ENCODE data around the gene MTAP.

MTAP gene

GRCh38 chr9:21904371-21904770 lies 101.9 kb downstream of the MTAP start:
- H3K9me3 Mint-ChIP-seq = peaks cover 40% of the 10 kb centered on the region
- H3K4me3 Mint-ChIP-seq = no peak overlapping the region
- peaks cover 57% of the 10 kb centered on the region for H3K36me3 Mint-ChIP-seq
- H3K27ac Mint-ChIP-seq = no peak overlapping the region
- H3K27me3 Mint-ChIP-seq = no peaks in the 10 kb centered on the region
- H3K4me1 Mint-ChIP-seq = peaks cover 5% of the 10 kb centered on the region
- no peak for ATAC-seq

DNA sequence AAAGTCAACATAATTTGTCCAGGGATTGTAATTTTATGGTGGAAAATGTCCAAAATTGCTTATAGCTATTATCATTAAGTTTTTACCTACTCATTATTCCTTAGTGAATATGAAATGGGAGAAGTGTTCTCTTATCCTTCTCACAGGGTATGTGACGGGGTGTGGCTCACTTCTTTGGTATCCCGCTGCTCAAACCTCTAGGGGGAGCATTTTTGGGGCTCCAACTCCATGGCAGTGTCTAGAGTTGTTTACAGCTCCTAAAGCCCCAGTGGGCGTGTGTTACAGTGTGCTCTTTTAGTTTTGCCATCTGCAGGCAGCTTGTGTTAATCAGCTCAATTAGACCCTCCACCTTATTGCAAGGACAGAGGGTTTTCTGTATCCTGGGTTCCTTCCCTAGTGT lies 102.3 kb downstream of the MTAP start:
- Mint-ChIP-seq H3K27ac (no peak overlapping the region), H3K27me3 (no peaks in the 10 kb centered on the region), H3K4me3 (no peak overlapping the region), H3K36me3 (peaks cover 56% of the 10 kb centered on the region), H3K9me3 (peaks cover 36% of the 10 kb centered on the region), H3K4me1 (peaks cover 5% of the 10 kb centered on the region)
- no peak for ATAC-seq

DNA sequence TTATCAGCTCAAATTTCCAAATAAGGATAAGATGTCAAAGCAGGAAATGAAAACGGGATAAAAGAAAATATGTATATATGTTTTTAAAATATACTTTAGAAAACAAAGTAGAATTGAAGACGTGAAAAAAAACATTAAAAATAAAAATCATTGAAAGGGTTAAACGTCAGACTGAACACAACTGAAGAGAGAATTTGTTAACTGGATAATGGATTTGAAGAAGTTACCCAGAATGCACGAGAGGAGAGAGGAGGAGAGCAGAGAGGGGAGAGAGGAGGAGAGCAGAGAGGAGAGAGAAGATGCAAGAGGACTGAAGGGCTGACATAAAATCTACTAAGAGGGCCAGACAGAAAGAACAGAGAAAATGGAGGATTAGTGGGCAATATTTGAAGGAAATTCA lies 103.8 kb downstream of the MTAP start:
- Mint-ChIP-seq H3K9me3 (peaks cover 31% of the 10 kb centered on the region), H3K4me1 (no peaks in the 10 kb centered on the region), H3K27ac (no peak overlapping the region), H3K4me3 (no peak overlapping the region), H3K36me3 (peaks cover 58% of the 10 kb centered on the region), H3K27me3 (no peaks in the 10 kb centered on the region)
- no peak for ATAC-seq

DNA sequence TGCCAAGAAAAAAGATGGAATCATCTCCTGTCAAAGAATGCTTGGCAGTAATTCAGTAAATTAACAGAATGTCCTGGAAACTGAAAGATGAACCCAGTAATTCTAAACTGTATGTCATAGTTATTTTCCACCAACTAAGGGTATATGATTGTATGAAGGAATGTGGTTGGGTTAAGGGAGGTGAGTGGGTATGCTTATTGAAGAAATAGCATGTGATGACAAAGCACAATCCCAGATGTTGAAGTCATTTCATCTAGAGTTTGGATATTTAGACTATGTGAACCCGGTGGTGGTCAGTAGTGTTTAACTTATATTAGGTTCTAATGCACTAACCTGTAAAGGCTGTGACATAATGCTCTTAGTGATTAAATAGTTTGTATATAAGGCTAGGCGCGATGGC lies 104.4 kb downstream of the MTAP start:
- Mint-ChIP-seq H3K4me3 (no peak overlapping the region), H3K27me3 (no peaks in the 10 kb centered on the region), H3K9me3 (peaks cover 37% of the 10 kb centered on the region), H3K4me1 (no peaks in the 10 kb centered on the region), H3K27ac (no peak overlapping the region), H3K36me3 (peaks cover 64% of the 10 kb centered on the region)
- no peak for ATAC-seq

DNA sequence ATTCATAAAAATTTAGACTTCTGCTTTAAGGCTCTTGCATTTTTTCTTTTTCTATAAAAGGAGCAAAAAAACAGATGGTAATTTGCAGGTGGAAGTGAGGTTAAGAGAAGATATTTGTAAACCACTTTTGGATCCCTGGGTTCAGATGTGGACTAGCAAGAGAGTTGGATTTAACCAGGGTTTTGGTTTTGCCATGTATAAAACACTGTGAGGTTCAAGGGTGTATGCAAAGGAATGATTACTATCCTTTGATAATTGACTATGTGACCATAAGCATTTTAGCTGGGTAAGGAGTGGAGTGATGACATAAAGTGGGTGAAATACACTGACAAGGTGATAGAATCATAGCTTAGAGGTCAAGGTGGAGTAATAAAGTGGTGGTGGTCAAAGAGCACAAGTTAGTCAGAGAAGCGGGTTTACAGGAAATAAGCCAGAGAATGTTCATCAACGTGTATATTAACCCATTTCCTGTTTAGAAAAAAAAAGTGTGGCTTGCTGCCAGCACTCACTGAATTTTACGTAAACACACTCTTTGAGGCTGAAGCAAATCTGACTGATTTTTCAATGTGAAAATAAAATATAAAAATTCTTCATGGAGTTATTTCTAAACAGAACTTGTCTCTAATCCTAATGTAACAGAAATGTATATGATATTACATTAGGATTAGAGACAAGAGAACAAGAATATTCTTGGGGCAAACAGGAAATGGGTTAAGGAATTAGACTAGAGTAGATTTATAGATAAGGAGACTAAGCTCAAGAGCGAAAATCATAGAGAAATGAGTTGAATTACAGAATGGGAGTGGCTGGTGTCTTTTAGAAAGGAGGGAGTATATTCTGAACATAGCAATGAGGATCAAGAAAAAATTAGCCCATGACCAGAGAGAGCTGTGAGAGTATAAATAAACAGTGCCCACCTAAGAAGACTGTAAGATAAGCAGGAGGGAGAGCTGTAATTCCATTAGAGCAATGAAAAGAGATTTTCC lies 117.2 kb downstream of the MTAP start:
- H3K4me1 Mint-ChIP-seq = peaks cover 18% of the 10 kb centered on the region
- H3K9me3 Mint-ChIP-seq = peaks cover 14% of the 10 kb centered on the region
- no peaks in the 10 kb centered on the region for H3K27me3 Mint-ChIP-seq
- H3K27ac Mint-ChIP-seq = no peak overlapping the region
- H3K4me3 Mint-ChIP-seq = no peak overlapping the region
- H3K36me3 Mint-ChIP-seq = peaks cover 10% of the 10 kb centered on the region
- no peak for ATAC-seq

GRCh38 chr9:21923694-21924093 lies 121.3 kb downstream of the MTAP start:
- Mint-ChIP-seq H3K27ac (no peak overlapping the region), H3K4me1 (peaks cover 15% of the 10 kb centered on the region), H3K36me3 (peaks cover 10% of the 10 kb centered on the region), H3K9me3 (no peaks in the 10 kb centered on the region), H3K4me3 (no peak overlapping the region), H3K27me3 (no peaks in the 10 kb centered on the region)
- no peak for ATAC-seq

GRCh38 chr9:21927752-21928151 lies 125.3 kb downstream of the MTAP start:
- H3K4me3 Mint-ChIP-seq = no peak overlapping the region
- no peaks in the 10 kb centered on the region for H3K9me3 Mint-ChIP-seq
- H3K27ac Mint-ChIP-seq = no peak overlapping the region

DNA sequence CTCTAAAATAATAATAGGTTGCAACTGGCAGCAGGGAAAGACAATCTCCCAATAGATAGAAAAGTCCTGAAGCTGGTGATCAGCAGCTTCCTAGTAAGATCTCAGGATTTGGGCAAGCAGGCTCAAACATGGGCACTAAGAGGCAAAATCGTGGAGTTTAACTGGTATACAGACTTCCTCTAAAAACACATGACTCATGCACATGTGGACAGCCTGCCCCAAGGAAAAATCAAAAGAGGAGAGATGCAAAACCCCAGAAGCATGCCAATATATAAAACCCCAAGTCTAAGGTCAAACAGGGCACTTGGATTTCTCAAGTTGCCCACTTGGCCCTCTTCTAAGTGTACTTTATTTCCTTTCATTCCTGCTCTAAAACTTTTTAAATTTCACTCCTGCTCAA lies 129.0 kb downstream of the MTAP start:
- peaks cover 30% of the 10 kb centered on the region for H3K36me3 Mint-ChIP-seq
- no peak overlapping the region for H3K27ac Mint-ChIP-seq
- H3K4me3 Mint-ChIP-seq = no peak overlapping the region
- no peaks in the 10 kb centered on the region for H3K9me3 Mint-ChIP-seq
- no peaks in the 10 kb centered on the region for H3K27me3 Mint-ChIP-seq
- no peak for ATAC-seq
- H3K4me1 Mint-ChIP-seq = no peaks in the 10 kb centered on the region

More at GRCh38 chr9:21927752-21928151, 125.3 kb downstream of the MTAP start:
- Mint-ChIP-seq H3K4me1 (no peaks in the 10 kb centered on the region), H3K36me3 (peaks cover 33% of the 10 kb centered on the region), H3K27me3 (no peaks in the 10 kb centered on the region)
- no peak for ATAC-seq

- no peaks in the 10 kb centered on the region for H3K9me3 Mint-ChIP-seq
- ATAC-seq = no peak
- no peaks in the 10 kb centered on the region for H3K4me1 Mint-ChIP-seq
- H3K27me3 Mint-ChIP-seq = no peaks in the 10 kb centered on the region
- H3K27ac Mint-ChIP-seq = no peak overlapping the region
- peaks cover 30% of the 10 kb centered on the region for H3K36me3 Mint-ChIP-seq
- no peak overlapping the region for H3K4me3 Mint-ChIP-seq
Measured at GRCh38 chr9:21933281-21933680, 130.8 kb downstream of the MTAP start.

- no peaks in the 10 kb centered on the region for H3K27me3 Mint-ChIP-seq
- H3K9me3 Mint-ChIP-seq = no peaks in the 10 kb centered on the region
- no peak overlapping the region for H3K4me3 Mint-ChIP-seq
- no peak for ATAC-seq
- H3K4me1 Mint-ChIP-seq = no peaks in the 10 kb centered on the region
- no peak overlapping the region for H3K27ac Mint-ChIP-seq
- H3K36me3 Mint-ChIP-seq = peaks cover 30% of the 10 kb centered on the region
Measured at GRCh38 chr9:21933865-21934264, 131.4 kb downstream of the MTAP start.

DNA sequence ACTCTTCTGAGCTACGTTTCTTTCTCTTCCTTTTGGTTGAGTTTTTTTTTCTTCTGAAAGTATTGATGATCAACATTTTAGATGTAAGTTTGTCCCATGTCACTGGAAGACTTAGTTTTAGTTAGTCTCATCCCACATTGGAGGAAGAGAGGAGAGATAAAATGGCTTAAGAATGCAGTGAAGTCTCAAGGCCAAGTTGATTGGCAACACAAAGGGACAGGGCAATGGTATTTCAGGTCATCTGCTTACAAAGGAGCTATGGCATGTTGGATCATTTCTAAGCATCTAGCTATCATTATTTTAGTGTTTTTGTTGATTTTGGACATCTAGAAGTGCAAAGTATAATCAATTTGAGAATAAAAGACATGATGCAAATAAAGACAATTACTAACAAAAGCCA lies 133.2 kb downstream of the MTAP start:
- Mint-ChIP-seq H3K4me1 (no peaks in the 10 kb centered on the region), H3K36me3 (peaks cover 23% of the 10 kb centered on the region), H3K4me3 (no peak overlapping the region), H3K9me3 (no peaks in the 10 kb centered on the region), H3K27ac (no peak overlapping the region), H3K27me3 (no peaks in the 10 kb centered on the region)
- ATAC-seq = no peak

- no peak overlapping the region for H3K4me3 Mint-ChIP-seq
- no peak for ATAC-seq
- no peak overlapping the region for H3K27ac Mint-ChIP-seq
Measured at GRCh38 chr9:21936161-21936560, 133.7 kb downstream of the MTAP start.

DNA sequence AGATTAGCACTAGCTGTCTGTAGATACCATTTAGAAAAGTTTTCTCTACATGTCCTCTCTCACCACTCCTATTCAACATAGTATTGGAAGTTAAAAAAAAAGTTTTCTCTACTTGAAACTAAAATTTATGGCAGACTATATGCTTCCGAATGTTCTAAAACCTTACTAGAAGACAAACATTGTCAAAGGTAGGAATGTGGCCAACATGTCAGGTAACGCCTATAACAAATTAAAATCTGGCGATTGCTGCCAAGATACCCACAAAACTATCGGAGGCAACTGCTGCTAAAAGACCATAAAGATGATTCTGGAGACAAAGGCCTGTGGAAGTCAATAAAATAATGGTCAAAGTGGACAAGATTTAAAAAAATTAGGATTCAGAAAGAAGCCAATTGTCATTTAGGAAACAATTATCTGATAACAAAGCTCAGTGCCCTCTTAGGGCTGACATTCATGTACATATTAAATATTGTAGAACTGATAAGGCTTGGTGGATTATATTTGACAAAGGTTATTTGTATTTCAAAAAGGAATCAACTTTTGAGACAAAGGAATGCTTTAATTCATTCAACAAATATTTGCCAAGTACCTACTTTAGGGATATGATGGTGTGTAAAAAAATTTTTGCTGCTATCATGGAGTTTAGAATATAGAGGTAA lies 139.0 kb downstream of the MTAP start:
- no peak overlapping the region for H3K27ac Mint-ChIP-seq
- H3K4me3 Mint-ChIP-seq = no peak overlapping the region
- no peaks in the 10 kb centered on the region for H3K4me1 Mint-ChIP-seq
- H3K27me3 Mint-ChIP-seq = peaks cover 41% of the 10 kb centered on the region
- no peaks in the 10 kb centered on the region for H3K9me3 Mint-ChIP-seq
- no peaks in the 10 kb centered on the region for H3K36me3 Mint-ChIP-seq
- no peak for ATAC-seq

More at GRCh38 chr9:21936161-21936560, 133.7 kb downstream of the MTAP start:
- peaks cover 17% of the 10 kb centered on the region for H3K36me3 Mint-ChIP-seq
- H3K27me3 Mint-ChIP-seq = peaks cover 2% of the 10 kb centered on the region
- H3K9me3 Mint-ChIP-seq = no peaks in the 10 kb centered on the region
- no peaks in the 10 kb centered on the region for H3K4me1 Mint-ChIP-seq

DNA sequence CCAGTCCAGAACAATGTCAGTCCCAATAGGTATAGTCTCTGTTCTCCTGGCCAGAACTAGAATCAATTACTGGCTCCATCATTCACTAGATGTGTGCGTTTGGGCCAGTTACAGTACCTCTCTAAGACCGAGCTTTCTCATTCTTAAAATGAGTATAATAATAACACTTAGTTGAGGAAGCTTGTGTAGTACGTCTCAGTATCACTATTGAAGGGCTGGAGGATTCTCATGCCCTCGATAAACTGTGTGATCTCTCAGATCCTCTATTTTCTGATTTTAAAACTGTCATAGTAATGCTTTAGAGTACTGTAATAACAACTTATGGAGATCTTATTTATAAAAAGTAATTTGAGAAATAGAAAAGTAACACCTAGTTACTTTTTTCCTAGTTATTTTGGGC lies 141.0 kb downstream of the MTAP start:
- H3K4me1 Mint-ChIP-seq = no peaks in the 10 kb centered on the region
- H3K36me3 Mint-ChIP-seq = no peaks in the 10 kb centered on the region
- H3K4me3 Mint-ChIP-seq = no peak overlapping the region
- peak; percentile 45 for ATAC-seq
- H3K27ac Mint-ChIP-seq = no peak overlapping the region
- H3K27me3 Mint-ChIP-seq = peaks cover 54% of the 10 kb centered on the region
- no peaks in the 10 kb centered on the region for H3K9me3 Mint-ChIP-seq

DNA sequence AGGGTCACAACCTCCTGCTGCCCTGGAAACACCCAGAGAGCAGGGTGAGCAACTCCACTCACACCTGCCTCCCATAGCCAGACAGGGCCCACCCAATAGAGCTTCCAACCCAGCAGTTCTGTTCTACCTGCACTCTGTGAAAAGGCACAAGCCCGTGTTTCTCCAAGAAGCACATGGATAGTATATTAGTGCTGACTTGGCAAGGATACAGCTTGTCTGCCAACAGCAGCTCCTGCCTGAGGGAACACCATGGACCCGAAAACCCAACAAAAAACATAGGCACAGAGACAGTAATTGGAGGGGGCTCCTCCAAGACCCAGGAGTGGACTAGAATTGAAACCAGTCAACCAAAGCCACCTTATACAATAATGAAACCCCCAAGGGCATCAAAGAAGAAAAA lies 143.2 kb downstream of the MTAP start:
- Mint-ChIP-seq H3K9me3 (no peaks in the 10 kb centered on the region), H3K36me3 (no peaks in the 10 kb centered on the region), H3K4me3 (no peak overlapping the region), H3K4me1 (no peaks in the 10 kb centered on the region), H3K27ac (no peak overlapping the region), H3K27me3 (peaks cover 58% of the 10 kb centered on the region)
- ATAC-seq = no peak

DNA sequence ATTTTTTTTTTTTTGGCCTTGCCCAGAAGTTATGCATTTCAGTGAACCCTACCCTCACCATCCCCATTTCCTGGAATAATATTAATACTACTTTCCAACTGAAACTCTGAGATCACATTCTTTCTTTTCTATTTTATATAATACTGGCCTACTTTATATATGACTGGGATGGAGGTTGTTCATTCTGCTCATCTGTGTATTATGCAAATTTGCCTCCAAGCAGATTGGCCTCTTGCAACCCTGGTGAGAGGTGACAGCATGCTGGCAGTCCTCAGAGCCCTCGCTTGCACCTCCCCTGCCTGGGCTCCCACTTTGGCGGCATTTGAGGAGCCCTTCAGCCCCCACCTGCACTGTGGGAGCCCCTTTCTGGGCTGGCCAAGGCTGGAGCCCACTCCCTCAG lies 156.4 kb downstream of the MTAP start:
- H3K27me3 Mint-ChIP-seq = peaks cover 42% of the 10 kb centered on the region
- peaks cover 3% of the 10 kb centered on the region for H3K9me3 Mint-ChIP-seq
- H3K4me3 Mint-ChIP-seq = no peak overlapping the region
- no peak overlapping the region for H3K27ac Mint-ChIP-seq
- ATAC-seq = no peak
- H3K36me3 Mint-ChIP-seq = no peaks in the 10 kb centered on the region
- H3K4me1 Mint-ChIP-seq = no peaks in the 10 kb centered on the region

Data from stimulated activated memory B cell treated with anti-CD40 and anti-IgM and Interleukin-4, amounts not matched to agents 10 μg/mL and 1 μg/mL and 100 μg/mL, for 72 hours (primary cell).